Measurements from ENCODE around the gene RDH14.
A peak's percentile ranks its signal among the peaks of the same experiment; 100 is the strongest.

RDH14 gene

DNA sequence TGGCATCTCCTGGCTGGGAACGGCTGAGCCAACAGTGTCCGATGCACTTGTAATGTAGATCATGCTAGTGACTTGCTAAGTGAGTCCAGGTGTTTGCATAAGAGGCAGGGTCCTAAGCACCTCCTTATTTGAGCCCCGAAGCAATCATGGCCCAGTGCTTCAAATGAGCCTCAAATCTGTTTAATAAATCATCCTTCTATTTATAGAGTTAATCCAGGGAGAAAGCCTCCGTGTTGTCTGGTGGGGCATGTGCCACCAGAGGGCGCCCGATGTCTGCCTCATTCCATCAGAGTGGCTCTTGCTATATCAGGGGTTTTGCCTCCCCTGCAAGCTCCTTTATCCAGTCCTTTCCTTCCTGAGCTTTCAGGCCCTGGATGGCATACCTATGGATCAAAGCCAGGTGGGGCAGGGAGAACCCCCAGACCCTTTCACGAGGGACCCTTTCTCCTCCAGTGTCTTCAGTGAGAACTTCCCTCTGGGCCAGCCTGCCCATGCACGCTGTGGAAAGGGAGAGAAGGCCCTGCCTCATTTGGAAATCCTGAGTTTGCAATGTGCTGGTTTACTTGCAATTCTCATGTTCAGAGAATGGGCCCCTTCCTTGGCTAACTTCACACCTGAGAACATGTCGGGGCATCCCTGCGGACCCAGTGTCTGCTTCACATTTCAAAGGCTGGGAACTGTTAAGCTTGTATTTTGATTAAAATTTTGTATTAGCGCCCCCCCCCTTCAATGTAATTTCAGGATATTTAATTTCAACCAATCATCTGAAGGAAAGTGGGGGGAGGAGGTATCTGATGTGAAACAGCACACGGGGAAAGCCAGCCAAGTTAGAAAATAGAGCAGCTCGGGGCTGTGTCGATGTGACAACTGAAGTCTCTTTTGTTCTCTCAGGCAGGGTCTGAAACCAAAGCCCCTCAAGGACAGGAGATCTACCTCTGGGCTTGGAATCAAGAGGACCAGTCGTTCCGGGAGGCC is 39.7 kb downstream of the RDH14 start:
- peak; percentile 61 to 64 for DNase-seq

DNA sequence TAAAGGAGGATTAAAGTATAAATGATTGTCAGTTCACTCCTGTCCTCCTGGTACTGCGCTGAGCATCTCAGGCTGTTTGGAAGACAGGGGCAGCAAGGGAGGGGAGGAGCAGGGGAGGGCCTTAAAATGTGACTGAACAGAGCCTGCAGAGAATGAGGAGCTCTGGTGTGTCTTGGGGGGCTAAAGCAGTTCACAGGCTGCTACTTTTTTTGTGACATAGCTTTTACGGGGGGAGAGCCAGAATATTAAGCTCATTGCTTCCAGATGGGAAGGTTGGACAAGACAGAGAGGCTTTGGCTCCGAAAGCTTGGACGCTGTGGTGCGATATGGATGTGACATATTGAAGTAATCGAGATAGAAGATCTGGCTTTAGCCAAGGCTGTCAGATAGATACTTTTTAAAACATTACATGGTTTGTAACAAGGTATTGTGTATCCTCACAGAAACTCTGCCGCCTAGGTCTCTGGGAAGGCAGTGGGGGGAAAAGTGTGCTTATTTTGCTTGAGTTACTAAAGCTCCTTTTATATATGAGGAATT is 40.5 kb downstream of the RDH14 start:
- DNase-seq = no peak

DNA sequence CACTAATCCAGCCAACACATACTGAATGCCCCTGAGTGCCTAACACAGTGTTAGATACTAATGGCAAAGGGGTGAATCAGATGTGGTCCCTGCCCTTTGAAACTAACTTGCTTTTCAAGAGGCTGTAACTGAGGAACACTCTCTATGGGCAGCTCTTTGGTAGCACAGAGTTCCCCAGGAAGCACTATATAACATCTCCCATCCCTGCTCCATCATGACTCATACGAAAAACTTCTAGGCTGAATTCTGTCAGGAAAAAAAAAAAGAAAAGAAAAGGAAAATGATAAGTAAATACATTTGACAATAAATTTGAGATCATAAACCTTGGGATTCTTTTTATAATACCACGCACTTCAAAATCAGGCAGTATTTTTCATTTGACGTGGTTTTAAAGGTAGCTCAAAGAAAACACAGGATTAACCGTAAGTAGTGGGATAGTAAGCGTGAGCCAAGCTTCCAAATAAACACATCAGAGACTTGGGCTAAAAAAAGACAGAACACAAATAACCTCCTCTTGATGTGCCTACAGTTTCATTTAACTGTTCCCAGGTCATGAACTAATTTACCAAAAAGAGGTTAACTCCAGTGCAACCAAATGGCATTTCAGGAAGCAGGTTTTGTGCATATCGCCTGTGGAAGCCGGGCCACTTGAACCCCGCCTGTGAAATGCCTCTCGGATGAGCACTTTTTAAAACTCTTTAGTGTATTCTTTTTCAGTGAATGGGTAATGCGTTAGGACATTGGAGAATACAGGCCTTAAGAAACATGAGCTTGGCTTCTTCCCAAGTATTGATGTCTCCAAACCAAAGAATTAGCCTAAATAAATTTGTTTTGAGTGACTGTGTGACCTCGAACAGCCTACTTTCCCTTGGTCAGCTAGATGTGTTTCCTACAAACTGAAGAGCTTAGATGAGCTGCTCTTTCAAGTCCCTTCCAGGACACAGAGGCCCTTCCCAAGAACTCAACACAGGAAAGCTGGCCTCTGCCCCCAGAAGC is 42.0 kb downstream of the RDH14 start:
- no peak for DNase-seq

DNA sequence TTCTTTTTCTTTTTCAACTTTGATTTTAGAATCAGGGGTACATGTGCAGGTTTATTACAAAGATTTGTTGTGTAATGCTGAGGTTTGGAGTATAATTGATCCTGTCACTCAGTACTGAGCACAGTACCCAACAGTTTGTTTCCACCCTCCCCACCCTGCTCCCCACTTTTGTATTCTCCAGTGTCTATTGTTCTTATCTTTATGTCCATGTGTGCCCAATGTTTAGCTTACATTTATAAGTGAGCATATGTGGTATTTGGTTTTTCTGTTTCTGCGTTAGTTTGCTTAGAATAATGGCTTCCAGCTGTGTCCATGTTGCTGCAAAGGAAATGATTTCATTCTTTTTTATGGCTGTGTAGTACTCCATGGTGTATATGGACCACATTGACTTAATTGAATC is 43.1 kb downstream of the RDH14 start:
- DNase-seq = no peak

DNA sequence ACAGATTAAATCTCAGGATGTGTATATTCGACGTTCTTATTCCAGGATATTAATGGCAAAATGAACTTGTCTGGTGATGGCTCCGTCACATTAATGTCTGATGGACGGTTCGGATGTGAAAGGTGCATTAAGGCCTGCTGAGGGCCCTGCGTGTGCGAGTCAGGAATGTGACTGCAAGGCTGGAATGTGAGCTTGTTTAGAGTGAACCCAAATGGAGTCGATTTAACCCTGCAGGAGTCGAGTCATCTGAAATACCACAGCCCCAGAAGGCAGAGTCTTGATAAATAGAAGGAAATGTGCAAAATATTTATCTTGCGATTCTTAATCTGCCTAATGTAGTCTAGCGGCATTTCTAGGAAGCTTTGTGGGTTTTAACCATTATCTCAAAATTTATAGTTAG is 44.3 kb downstream of the RDH14 start:
- DNase-seq = no peak

DNA sequence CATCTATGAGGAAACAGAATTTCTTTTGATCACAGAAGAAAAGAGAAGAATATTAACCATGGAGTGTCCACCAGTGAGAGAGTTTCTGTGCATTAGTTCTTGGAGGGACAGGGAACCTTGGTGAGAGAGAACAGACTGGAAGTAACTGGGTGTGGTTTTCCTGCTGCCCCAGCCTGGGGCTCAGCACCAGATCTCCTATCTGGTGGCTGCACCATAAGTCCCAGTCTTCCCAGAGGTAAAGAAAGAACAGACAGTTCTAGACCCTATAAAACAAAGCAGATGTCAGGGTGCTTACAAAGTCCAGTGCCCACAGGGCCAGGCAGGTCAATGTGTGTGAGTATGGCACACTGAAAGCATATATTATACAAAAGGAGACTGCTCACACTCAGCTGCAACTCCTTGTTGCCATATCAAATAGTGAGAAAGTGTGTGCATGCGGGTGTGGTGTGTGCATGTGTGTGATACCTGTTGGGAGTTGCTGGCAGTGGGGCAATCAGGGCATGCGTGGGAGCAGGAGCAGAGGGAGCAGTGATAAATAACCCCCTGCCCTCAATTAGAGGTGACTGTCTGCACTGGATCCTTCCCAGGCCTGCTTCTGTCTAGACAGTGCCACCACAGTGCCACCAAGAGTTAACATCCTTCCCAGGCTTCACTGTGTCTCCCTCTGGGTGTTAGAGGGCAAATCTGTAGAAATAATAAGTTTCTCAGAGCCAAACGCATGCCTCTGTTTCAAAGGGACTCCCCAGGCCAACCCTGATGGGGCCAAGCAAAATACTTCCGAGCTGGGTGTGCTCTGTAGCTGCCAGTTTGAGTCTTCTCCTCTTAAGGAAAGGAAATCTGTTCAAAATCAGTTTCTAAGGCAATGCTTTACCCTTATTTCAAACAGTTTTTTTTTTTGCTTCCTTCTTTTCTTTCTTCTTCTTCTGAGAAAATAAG is 45.7 kb downstream of the RDH14 start:
- DNase-seq = no peak

DNA sequence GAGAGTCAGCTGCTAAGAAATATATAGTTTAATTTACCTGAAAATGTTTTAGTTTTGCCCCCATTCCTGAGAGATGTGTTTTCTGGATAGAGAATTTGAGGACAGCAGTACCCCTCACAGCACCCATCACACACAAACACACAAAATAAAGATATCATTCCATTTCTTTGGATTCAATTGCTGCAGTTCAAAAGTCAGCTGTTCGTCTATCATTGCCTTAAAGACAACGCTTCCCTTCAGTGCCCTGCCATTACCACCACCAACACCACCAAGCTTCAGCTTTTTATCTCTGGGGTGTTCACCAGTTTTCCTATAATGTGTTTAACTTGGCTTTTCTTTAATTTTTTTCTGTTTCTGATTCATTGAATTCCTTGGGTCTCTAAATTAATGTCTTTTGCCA is 49.7 kb downstream of the RDH14 start:
- no peak for DNase-seq

DNA sequence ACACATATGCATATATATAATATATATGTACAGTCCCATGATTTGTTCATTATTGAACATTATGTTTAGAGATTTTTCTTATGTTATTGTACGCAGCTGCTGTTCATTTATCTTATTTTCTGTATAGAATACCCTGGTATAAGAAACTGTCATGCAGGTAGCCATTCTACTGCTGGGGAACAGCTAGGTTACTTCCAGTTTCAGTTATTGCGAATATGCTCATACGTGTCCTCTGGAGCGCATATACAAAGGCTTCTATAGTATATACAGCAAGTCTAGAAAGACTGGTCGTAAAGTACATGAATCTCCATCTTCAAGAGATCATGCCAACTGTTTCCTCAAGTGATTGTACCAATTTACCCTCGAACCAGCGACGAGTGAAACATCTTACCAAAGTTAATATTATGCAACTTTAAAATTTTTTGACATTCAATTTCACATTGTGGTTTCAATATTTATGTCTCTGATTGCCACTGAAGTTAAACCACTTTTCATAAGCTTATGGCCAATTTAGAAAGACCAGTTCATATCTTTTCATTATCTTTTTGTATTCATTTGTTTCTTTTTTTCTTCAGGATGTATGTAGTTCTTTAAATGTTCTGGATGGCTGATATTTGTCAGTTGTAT is 53.5 kb downstream of the RDH14 start:
- DNase-seq = peak in 1 of 2 donors; percentile 2

DNA sequence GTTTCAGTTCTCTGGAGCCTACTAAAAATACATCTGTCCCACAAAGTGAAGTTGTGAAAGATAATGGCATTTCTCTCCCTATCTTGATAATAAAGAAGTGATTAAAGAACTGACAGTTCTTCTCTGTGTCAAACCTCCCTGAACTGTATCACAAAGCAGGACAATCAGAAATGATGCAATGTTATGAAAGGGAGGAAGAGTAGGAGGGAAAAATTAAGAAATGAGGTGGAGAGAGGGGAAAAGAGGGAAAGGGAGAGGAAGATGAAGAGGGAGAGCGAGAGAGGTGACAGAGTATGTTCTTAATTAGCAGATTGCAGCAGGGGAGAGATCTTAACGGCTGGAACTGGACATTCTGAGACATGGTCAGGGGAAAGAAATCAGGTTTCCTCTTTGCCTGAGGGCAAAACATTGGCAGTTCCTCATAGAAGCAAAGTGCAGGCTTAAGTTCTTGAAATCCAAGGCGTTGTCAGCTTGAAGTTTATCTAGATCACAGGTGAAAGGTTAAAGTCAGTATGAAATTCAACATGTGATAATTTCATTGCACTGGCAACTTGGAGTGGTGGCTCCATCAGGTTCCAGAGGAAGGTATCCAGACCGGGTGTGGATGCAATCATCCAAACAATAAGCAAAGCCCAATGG is 54.6 kb downstream of the RDH14 start:
- no peak for DNase-seq

Measured in inflammatory macrophage (primary cell).